Activated CD8-positive, alpha-beta T cell treated with anti-CD3 and anti-CD28 coated beads, Interleukin-2, amount 10 ng/mL, durations not matched to agents 7 days and 5 days (primary cell): ENCODE measurements around the gene LHFPL3. TPM values are rescaled to one million over a fixed set of nuclear protein-coding genes. Genes with fewer than 3 reads are reported as not detected.

ENCODE experiments used
- ATAC-seq: fragments of 150-1000 bp; cut with Tn5 transposase; one replicate; pipeline ENCODE4 v1.10.0; 2021; ENCODE audit warnings: moderate library complexity
- CTCF ChIA-PET: fragments of 350-600 bp; sonication (Branson Sonifier 250); formaldehyde crosslinking; loops from one replicate; lab custom pipeline; 2021; ENCODE audit warnings: antibody characterized with exemption; lab: Charles Lee
- POLR2A ChIA-PET: fragments of 350-600 bp; sonication (Branson Sonifier 250); formaldehyde crosslinking; loops from one replicate; lab custom pipeline; 2021; ENCODE audit warnings: antibody characterized with exemption; lab: Charles Lee
- DNase-seq: peaks from one replicate; pipeline ENCODE4 v3.0.0-alpha.2; 2020
- H3K27ac Mint-ChIP-seq: one replicate; pipeline ENCODE4 v1.8.0; 2021; ENCODE audit warnings: mild to moderate bottlenecking, mixed read lengths
- H3K27me3 Mint-ChIP-seq: one replicate; pipeline ENCODE4 v1.8.0; 2021; ENCODE audit warnings: low read depth, mixed read lengths
- H3K36me3 Mint-ChIP-seq: one replicate; pipeline ENCODE4 v1.8.0; 2021; ENCODE audit warnings: low read depth, mixed read lengths
- H3K4me1 Mint-ChIP-seq: one replicate; pipeline ENCODE4 v1.8.0; 2021; ENCODE audit warnings: low read depth, mixed read lengths
- H3K4me3 Mint-ChIP-seq: one replicate; pipeline ENCODE4 v1.8.0; 2021; ENCODE audit warnings: mild to moderate bottlenecking, mixed read lengths
- H3K9me3 Mint-ChIP-seq: one replicate; pipeline ENCODE4 v1.8.0; 2022; ENCODE audit warnings: mixed read lengths; ENCODE audit not compliant: insufficient read depth
- total RNA-seq, 2 experiments: library from RNA; stranded (reverse); gene quantifications; one replicate each; pipeline ENCODE4 v1.2.3, GENCODE V29; 2021

LHFPL3 gene
- total RNA-seq, 2 experiments from 2014 or later, result not detected

DNA sequence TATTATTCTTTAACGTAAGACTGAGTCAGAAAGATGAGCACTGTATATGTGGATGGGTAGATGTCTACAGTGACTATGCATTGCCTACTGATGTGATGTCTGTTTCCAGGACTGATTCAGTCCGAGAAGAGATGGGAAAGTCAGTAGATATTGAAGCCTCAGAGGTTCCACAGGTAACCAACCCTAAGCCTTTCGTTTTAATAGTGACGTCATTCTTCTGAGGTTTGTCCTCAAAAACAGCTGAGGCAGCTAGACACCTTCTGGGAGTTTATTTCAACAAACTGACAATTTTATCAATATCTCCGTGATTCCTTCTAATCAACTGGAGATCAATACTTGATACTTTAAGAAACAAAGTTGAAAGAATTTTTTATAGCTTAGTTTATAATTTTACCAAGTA, 171.6 kb downstream of the LHFPL3 start:
- ATAC-seq (no peak), DNase-seq (no peak)
- ChIA-PET CTCF (no interaction called here), POLR2A (no interaction called here)
- H3K9me3 Mint-ChIP-seq, result no peaks in the 10 kb centered on the region
- no peaks in the 10 kb centered on the region for H3K36me3 Mint-ChIP-seq
- no peak overlapping the region for H3K27ac Mint-ChIP-seq
- H3K4me3 Mint-ChIP-seq, result no peak overlapping the region
- H3K27me3 Mint-ChIP-seq, result no peaks in the 10 kb centered on the region
- H3K4me1 Mint-ChIP-seq, result no peaks in the 10 kb centered on the region

DNA sequence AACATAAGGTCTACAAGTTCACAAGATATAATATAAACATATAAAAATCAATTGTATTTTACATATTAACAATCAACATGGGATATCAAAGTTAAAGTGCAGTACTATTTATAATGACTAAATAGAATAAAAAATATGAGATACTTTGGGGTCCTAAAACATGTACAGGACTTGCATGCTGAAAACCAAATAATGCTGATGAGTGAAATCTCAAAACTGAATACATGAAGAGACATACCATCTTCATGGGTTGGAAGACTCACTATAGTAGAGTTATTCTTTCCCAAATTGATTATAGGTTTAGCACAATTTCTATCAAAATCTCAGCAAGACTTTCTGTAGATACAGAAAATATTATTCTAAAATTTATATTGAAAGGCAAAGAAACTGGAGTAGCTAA, 181.5 kb downstream of the LHFPL3 start:
- Mint-ChIP-seq H3K4me1 (no peaks in the 10 kb centered on the region), H3K27ac (no peak overlapping the region), H3K4me3 (no peak overlapping the region), H3K9me3 (no peaks in the 10 kb centered on the region), H3K27me3 (no peaks in the 10 kb centered on the region), H3K36me3 (no peaks in the 10 kb centered on the region)
- DNase-seq, result no peak
- ATAC-seq, result no peak
- ChIA-PET POLR2A (no interaction called here), CTCF (no interaction called here)

DNA sequence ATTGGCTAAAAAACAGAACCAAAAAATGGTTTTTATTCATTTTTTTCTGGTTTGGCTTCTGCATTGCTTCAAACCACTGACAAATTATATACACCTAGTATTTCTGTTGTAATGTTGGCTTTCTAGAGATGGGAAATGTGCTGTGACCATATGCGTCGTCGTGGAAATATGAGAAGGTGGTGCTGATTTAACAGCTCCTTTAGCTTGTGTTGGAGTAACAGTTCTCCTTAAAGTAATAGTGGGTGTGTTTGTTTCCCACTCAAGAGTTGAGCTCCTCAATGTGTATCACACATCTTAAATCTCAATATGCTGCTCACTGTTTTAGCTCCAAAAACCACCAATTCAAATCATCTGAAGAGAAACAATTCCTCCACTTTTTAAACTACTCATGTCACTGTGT, 196.4 kb downstream of the LHFPL3 start:
- no peak for ATAC-seq
- CTCF ChIA-PET, result no interaction called here
- no peak overlapping the region for H3K4me3 Mint-ChIP-seq

DNA sequence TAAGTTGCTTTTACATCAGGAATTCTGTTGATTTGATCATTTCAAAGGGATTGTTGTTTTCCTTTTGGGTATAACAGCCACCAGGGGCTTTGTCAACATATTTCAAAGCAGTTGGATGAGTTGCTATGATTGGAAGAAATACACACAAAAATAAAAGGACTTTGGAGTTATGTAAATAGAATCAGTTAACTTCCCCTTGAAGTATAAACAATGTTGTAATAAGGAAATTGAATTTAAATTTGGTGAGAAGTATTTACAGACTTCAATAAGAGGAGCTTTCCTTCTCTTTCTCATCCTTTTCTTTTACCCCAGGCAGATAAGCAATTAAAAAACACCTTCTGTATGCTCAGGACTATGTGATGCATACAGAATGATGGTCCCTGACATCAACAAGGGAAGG, 199.7 kb downstream of the LHFPL3 start:
- ATAC-seq (no peak), DNase-seq (no peak)
- H3K27ac Mint-ChIP-seq, result no peak overlapping the region
- ChIA-PET CTCF (no interaction called here), POLR2A (no interaction called here)
- no peaks in the 10 kb centered on the region for H3K36me3 Mint-ChIP-seq
- H3K4me3 Mint-ChIP-seq, result no peak overlapping the region
- no peaks in the 10 kb centered on the region for H3K9me3 Mint-ChIP-seq
- H3K27me3 Mint-ChIP-seq, result no peaks in the 10 kb centered on the region
- no peaks in the 10 kb centered on the region for H3K4me1 Mint-ChIP-seq

More for the DNA sequence above, 196.4 kb downstream of the LHFPL3 start:
- H3K27me3 Mint-ChIP-seq, result no peaks in the 10 kb centered on the region
- H3K27ac Mint-ChIP-seq, result no peak overlapping the region
- H3K4me1 Mint-ChIP-seq, result no peaks in the 10 kb centered on the region
- no peaks in the 10 kb centered on the region for H3K9me3 Mint-ChIP-seq
- H3K36me3 Mint-ChIP-seq, result no peaks in the 10 kb centered on the region
- no peak for DNase-seq
- POLR2A ChIA-PET, result no interaction called here

DNA sequence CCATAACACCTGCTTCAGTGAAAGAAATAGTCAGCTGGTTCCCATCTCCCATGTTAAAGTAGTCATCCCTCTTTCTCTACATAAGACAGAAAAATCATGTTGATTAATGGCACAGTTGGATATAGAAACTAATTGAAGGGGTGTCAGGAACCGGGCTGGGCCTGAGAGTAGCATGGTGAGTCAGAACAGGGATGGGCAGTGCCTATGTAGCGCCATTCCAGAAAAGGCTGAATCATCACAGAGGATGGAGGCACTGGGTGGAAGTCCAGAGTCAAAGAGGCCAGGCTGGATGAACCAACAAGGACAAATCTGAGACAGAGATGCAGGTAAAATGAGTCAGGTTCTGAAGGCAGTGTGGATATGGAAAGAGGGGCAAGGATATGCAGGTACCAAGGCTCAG, 201.2 kb downstream of the LHFPL3 start:
- ChIA-PET CTCF (no interaction called here), POLR2A (no interaction called here)
- no peaks in the 10 kb centered on the region for H3K36me3 Mint-ChIP-seq
- H3K4me3 Mint-ChIP-seq, result no peak overlapping the region
- H3K27me3 Mint-ChIP-seq, result no peaks in the 10 kb centered on the region
- ATAC-seq (no peak), DNase-seq (no peak)
- no peak overlapping the region for H3K27ac Mint-ChIP-seq
- no peaks in the 10 kb centered on the region for H3K4me1 Mint-ChIP-seq
- no peaks in the 10 kb centered on the region for H3K9me3 Mint-ChIP-seq

DNA sequence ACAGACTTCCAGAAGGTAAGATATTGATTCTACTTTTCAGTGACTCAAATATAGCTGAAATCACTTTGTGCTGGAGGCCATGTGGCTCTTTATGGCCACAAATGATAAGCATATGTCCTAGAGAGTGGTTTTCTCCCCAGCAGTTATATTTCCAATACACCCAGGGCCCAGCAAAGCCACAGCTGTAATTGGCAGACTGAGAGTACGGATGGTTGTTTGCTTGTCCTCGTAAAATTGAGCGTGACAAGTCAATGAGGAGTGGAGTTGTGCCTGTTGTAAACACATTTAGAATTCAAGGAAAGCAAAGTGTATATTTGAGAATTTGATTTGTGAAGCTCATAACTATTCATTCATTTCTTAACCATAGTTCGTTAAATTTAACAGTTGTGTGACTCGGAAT, 201.8 kb downstream of the LHFPL3 start:
- Mint-ChIP-seq H3K27me3 (no peaks in the 10 kb centered on the region), H3K27ac (no peak overlapping the region), H3K9me3 (no peaks in the 10 kb centered on the region), H3K4me3 (no peak overlapping the region), H3K36me3 (no peaks in the 10 kb centered on the region), H3K4me1 (no peaks in the 10 kb centered on the region)
- ChIA-PET POLR2A (no interaction called here), CTCF (no interaction called here)
- no peak for DNase-seq
- ATAC-seq, result no peak

DNA sequence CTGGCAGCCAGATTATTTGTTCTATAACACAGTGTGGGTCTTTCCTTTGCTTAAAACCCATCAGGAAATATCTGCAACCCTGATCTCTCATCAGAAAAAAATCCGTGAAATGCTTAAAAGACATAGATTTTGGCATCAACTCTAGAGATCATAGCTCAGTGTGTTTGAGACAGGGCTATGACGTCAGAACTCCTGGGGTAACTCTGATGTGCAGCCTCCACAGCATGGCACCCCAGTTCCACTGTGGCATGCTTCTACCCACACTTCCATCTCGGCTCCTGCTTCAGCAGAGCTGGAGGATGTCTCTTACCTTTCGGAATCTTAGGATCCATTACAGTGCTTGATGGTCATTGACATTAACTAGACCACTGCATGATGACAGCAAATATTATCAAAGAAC, 205.7 kb downstream of the LHFPL3 start:
- no peak for ATAC-seq
- H3K4me1 Mint-ChIP-seq, result no peaks in the 10 kb centered on the region
- no peak overlapping the region for H3K4me3 Mint-ChIP-seq
- no peaks in the 10 kb centered on the region for H3K36me3 Mint-ChIP-seq
- no peak for DNase-seq
- H3K27me3 Mint-ChIP-seq, result no peaks in the 10 kb centered on the region
- no peaks in the 10 kb centered on the region for H3K9me3 Mint-ChIP-seq
- no peak overlapping the region for H3K27ac Mint-ChIP-seq
- ChIA-PET CTCF (no interaction called here), POLR2A (no interaction called here)

DNA sequence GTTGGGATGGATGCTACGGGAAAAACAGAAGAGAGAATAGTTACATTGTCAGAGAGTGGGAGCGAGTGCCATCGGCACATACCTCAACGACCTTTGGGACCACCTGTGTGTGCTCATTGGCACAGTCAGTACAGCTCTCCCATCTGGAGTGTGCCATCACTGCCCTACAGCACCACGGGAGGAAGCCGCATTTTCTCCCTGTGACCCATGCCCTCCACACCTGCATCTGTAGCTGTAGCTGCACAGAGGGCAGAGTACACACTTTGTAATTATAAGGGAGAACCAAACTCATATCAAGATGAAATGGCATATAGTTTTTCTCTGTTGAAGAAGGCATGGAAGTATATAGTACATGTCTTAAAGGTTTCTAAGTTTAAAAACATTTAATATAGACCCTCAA, 207.4 kb downstream of the LHFPL3 start:
- Mint-ChIP-seq H3K27ac (no peak overlapping the region), H3K4me1 (no peaks in the 10 kb centered on the region), H3K9me3 (no peaks in the 10 kb centered on the region), H3K4me3 (no peak overlapping the region), H3K27me3 (no peaks in the 10 kb centered on the region), H3K36me3 (no peaks in the 10 kb centered on the region)
- ATAC-seq (no peak), DNase-seq (no peak)
- ChIA-PET POLR2A (no interaction called here), CTCF (no interaction called here)

DNA sequence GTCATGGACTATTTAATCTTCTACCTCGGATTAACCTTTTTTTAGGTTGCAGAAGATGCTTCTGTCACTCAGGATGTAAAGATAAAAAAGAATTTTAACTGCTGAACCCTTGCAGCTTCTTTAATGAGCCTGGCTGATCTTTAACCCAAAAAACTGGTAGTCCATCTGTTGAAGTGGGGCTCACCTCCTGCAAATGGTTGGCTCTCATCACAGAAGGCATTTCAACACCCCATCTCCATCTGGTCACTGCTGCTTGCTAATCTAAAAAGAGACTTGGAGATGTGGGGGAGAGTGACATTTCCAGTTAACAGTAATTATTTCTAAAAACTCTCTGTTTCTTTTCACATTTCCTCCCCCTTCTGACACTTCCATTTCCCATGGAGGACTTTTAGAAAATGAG, 208.6 kb downstream of the LHFPL3 start:
- H3K36me3 Mint-ChIP-seq, result no peaks in the 10 kb centered on the region
- no peaks in the 10 kb centered on the region for H3K9me3 Mint-ChIP-seq
- POLR2A ChIA-PET, result no interaction called here
- CTCF ChIA-PET, result no interaction called here
- no peak overlapping the region for H3K4me3 Mint-ChIP-seq
- no peak overlapping the region for H3K27ac Mint-ChIP-seq
- H3K27me3 Mint-ChIP-seq, result no peaks in the 10 kb centered on the region
- ATAC-seq (no peak), DNase-seq (no peak)
- no peaks in the 10 kb centered on the region for H3K4me1 Mint-ChIP-seq

DNA sequence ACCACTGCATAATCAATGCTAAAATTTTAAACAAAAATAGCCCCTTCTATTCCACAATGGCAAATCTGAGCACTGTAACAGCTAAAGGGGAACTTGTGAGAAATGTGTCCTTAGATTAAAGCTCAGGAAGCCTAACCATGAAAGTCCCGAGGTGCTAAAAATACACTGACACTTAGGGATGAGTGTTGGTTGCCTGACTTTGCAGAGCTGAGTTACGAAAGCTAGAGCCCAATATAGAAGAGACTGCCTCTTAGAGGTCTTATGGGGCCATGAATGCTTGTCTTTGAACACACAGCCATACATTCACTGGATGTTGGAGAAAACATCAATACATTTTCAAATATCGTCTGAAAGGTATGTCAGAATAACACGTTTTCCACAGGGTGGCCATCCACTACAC, 209.7 kb downstream of the LHFPL3 start:
- Mint-ChIP-seq H3K27me3 (no peaks in the 10 kb centered on the region), H3K9me3 (no peaks in the 10 kb centered on the region), H3K4me3 (no peak overlapping the region), H3K36me3 (no peaks in the 10 kb centered on the region), H3K27ac (no peak overlapping the region), H3K4me1 (no peaks in the 10 kb centered on the region)
- ChIA-PET POLR2A (no interaction called here), CTCF (no interaction called here)
- no peak for ATAC-seq
- DNase-seq, result no peak

DNA sequence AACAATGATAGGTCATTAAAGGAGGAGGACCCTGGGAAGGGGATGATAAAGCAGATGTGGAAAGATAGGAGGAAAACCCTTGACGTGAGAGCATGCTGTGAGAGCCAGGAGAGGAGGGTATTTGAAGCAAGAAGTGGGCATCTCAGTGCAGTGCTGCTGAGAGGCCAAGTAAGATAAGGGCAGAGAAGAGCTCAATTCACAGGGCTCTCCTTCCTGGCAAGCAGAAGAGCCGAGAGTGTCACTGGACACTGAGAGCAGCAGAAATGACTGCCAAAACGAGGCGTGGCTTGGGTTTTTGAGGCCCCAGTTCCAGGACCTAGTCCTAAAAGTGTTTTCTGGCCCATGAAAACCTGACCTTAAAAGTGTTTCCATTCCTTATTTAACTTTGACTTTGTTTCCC, 213.5 kb downstream of the LHFPL3 start:
- no peaks in the 10 kb centered on the region for H3K27me3 Mint-ChIP-seq
- POLR2A ChIA-PET, result no interaction called here
- CTCF ChIA-PET, result no interaction called here
- ATAC-seq (no peak), DNase-seq (no peak)
- no peaks in the 10 kb centered on the region for H3K9me3 Mint-ChIP-seq
- H3K4me3 Mint-ChIP-seq, result no peak overlapping the region
- no peaks in the 10 kb centered on the region for H3K36me3 Mint-ChIP-seq
- no peak overlapping the region for H3K27ac Mint-ChIP-seq
- H3K4me1 Mint-ChIP-seq, result no peaks in the 10 kb centered on the region

DNA sequence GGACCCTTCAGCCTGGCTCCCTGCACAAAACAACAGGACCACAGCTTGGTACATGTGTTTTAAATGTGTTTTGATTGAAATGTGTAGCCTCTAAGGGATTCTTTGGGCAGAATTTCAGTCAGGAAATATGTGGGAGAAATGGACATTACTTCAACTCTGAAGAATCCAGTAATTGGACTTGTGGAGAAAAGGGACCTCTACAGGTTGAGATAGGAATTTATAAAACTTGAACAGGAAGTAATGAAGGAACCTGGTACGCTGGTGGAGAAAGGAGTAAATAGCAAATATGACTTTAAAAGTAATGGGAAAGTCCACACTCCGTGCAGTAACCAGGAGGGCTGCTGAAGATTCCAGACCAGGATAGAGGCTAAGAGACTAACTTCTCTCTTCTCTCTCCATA, 220.5 kb downstream of the LHFPL3 start:
- DNase-seq, result no peak
- H3K4me1 Mint-ChIP-seq, result no peaks in the 10 kb centered on the region
- no peaks in the 10 kb centered on the region for H3K27me3 Mint-ChIP-seq
- H3K4me3 Mint-ChIP-seq, result no peak overlapping the region
- no peaks in the 10 kb centered on the region for H3K36me3 Mint-ChIP-seq
- CTCF ChIA-PET, result no interaction called here
- ATAC-seq, result no peak
- H3K27ac Mint-ChIP-seq, result no peak overlapping the region
- no peaks in the 10 kb centered on the region for H3K9me3 Mint-ChIP-seq
- POLR2A ChIA-PET, result no interaction called here

DNA sequence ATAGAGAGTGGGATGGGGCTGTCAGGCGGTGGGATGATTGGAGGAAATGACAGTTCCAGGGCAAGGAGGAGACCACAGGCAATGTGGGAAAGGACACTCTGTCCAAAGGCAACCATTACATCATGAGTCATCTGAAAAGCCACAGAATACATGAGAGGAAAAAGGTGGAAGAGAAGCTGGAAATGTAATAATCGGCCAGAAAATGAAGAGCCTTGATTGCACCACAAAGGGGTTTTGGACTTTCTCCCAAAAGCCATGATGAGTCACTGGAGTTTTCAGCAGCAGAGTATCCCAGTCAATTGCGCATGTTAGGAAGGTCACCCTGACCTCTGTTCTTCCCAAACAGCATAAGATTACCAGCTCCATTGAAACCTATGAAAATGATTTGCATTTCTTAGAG, 222.0 kb downstream of the LHFPL3 start:
- POLR2A ChIA-PET, result no interaction called here
- no peak for ATAC-seq
- Mint-ChIP-seq H3K4me3 (no peak overlapping the region), H3K36me3 (no peaks in the 10 kb centered on the region), H3K4me1 (no peaks in the 10 kb centered on the region), H3K27ac (no peak overlapping the region), H3K9me3 (no peaks in the 10 kb centered on the region), H3K27me3 (no peaks in the 10 kb centered on the region)
- CTCF ChIA-PET, result no interaction called here
- no peak for DNase-seq
